ENCODE measurements around the gene NUP98.
"Not testable (repeated sequence)": the region's sequence is repeated elsewhere in the genome, so short reads cannot be mapped to it uniquely, and the experiment has no call there.

Gene NUP98

DNA sequence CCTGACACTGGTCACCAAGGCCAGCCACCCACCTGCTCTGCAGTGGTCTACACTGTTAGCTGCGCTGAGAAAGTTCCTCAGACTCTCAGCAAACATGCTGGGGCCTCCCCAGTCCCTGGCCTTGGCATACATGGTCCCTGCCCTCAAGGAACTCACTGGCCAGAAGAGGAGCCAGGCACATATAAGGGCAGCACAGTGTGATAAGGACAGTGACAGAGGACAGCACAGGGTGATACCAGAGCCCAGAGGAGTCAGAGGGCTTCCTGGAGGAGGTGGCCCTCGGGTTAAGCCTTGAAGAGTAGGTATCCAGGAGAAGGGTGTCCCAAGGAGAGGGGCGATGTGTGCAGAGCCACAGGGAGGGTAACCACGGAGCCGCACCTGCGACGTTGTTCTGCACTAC is 151.8 kb downstream of the NUP98 start:
- no peak for TF ChIP-seq CTCF (IDR thresholded peaks at IDR 0.05; ENCODE audit: low read depth, low read length)
- H3K4me3 ChIP-seq (ENCODE audit: low read depth, low read length): no peak overlapping the region

- TF ChIP-seq CTCF (IDR thresholded peaks at IDR 0.05; ENCODE audit: low read depth, low read length): no peak
- H3K4me3 ChIP-seq (ENCODE audit: low read depth, low read length): no peak within 1 kb of the TSS
Observed at GRCh38 chr11:3644817-3645235, 152.5 kb downstream of the NUP98 start, which contains the start of gene ART1. TSS of gene ART1 (plus strand) at chr11:3645128. CDS start at chr11:3659214, 14,086 bp downstream.

DNA sequence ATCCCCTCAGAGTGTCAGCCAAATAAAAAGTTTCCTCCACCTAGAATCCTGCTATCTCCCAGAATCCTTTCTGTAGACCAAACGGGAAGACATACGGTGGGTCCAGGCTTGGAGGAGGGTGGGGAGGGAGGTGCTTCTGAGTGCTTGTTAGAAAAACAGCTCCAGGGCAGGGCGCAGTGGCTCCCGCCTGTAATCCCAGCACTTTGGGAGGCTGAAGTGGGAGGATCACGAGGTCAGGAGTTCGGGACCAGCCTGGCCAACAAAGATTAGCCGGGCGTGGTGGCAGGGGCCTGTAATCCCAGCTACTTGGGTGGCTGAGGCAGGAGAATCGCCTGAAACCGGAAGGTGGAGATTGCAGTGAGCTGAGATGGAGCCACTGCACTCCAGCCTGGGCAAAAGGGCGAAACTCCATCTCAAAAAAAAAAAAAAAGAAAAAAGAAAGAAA is 154.2 kb downstream of the NUP98 start:
- H3K4me3 ChIP-seq (ENCODE audit: low read depth, low read length): not testable (repeated sequence)

DNA sequence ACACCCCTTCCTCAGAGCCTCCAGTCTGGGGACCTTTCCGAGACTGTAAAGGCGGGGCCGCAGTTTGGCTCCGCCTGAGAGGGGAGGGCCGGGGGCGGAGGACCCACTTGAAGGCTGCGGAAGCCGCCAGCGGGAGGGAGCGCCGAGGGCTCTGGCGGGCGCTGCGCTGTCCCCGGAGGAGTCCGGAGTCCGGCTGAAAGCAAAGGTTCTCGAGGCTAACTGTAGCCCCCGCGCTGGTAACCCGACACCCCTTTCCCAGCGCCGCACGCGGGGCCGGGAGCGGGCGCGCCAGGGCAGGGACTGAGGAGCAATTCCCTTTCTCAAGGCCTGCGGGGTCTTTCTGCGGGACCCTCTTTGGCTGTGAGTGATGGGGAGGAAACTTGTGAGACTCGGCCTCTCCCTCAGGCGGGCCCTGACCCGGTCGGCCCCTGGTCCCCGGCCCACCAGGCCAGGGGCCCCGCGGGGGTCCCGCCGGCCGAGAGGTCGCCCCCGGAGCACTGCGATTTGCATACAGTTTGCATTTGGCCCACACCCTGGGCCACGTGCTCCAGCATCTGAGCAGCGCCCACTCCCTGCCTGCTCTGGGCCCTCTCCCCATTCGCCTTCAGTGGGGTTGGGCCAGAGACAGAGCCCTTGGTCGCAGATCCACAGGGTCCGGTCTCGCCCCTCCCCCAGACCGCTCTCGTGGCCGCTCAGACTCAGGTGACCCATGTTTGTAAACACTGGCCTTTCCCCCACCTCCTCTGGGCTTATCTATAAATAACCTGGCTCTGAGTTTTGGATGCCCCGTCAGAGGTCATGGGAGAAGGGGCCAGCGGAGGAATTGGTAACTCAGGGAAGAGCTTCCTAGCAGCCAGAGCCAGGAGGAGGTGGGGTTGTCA is 155.0 kb downstream of the NUP98 start:
- no peak for TF ChIP-seq CTCF (IDR thresholded peaks at IDR 0.05; ENCODE audit: low read depth, low read length)
- peak overlapping the region; percentile 60 for H3K4me3 ChIP-seq (ENCODE audit: low read depth, low read length)

- peak within 1 kb of the TSS; percentile 60 for H3K4me3 ChIP-seq (ENCODE audit: low read depth, low read length)
Observed at GRCh38 chr11:3641701-3642070, 155.7 kb downstream of the NUP98 start, which contains the start of gene ART5. TSS of gene ART5 (minus strand) at chr11:3641992. CDS start at chr11:3641862, 130 bp downstream.

GRCh38 chr11:3641191-3641590 is 156.2 kb downstream of the NUP98 start:
- H3K4me3 ChIP-seq (ENCODE audit: low read depth, low read length): no peak overlapping the region
- no peak for TF ChIP-seq CTCF (IDR thresholded peaks at IDR 0.05; ENCODE audit: low read depth, low read length)

More at GRCh38 chr11:3641701-3642070, 155.7 kb downstream of the NUP98 start, which contains the start of gene ART5:
- no peak for TF ChIP-seq CTCF (IDR thresholded peaks at IDR 0.05; ENCODE audit: low read depth, low read length)

DNA sequence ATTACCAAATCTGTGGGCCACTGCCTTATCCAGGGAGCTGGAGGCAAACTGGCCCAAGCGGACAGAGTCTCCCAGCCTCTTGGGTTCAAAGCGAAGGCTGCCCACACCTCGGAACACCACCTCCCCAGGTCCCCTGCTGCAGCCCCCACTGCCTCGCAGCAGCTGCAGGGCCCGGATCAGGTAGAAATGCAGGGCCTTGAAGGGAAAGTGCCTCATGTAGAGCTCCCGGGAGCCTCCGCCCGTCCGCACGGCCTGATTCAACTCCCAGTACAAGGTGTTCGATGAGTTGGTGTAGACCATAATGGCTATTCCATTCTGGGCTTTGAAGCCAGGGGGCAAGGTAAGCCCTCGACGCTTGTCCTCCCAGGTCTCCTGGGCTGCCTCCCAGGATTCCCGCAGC is 157.5 kb downstream of the NUP98 start:
- no peak overlapping the region for H3K4me3 ChIP-seq (ENCODE audit: low read depth, low read length)
- no peak for TF ChIP-seq CTCF (IDR thresholded peaks at IDR 0.05; ENCODE audit: low read depth, low read length)

All from WI38 (cell line).